ENCODE data around the gene TTLL6. TPM values are rescaled to one million over a fixed set of nuclear protein-coding genes. Genes with fewer than 3 reads are reported as not detected.
A peak's percentile ranks its signal among the peaks of the same experiment; 100 is the strongest.
"Not testable (repeated sequence)": the region's sequence is repeated elsewhere in the genome, so short reads cannot be mapped to it uniquely, and the experiment has no call there.

Gene TTLL6
- total RNA-seq, 2 experiments from 2014 or later = not detected

GRCh38 chr17:48830840-48831548 is 14.0 kb upstream of the TTLL6 start, which contains the start of gene CALCOCO2:
CALCOCO2 (plus strand) TSS chr17:48831035; CDS start chr17:48841708, 10,673 bp downstream.
- Mint-ChIP-seq H3K4me3 (peak within 1 kb of the TSS; percentile 97), H3K27ac (peak within 1 kb of the TSS; percentile 96), H3K9me3 (no peaks in the 10 kb centered on the region), H3K4me1 (peaks cover 47% of the 10 kb centered on the region), H3K36me3 (peaks cover 17% of the 10 kb centered on the region), H3K27me3 (no peaks in the 10 kb centered on the region)
- peak; percentile 89 for DNase-seq

- no peaks in the 10 kb centered on the region for H3K9me3 Mint-ChIP-seq
- DNase-seq = no peak
- H3K27ac Mint-ChIP-seq = no peak overlapping the region
- H3K36me3 Mint-ChIP-seq = no peaks in the 10 kb centered on the region
- H3K4me3 Mint-ChIP-seq = no peak overlapping the region
- peaks cover 6% of the 10 kb centered on the region for H3K4me1 Mint-ChIP-seq
- peaks cover 17% of the 10 kb centered on the region for H3K27me3 Mint-ChIP-seq
These were observed 8.7 kb upstream of the TTLL6 start for GRCh38 chr17:48825446-48826381.

GRCh38 chr17:48820936-48821335 is 3.9 kb upstream of the TTLL6 start:
- not testable (repeated sequence) for DNase-seq, H3K36me3 Mint-ChIP-seq, H3K4me3 Mint-ChIP-seq, H3K9me3 Mint-ChIP-seq, H3K27ac Mint-ChIP-seq
- Mint-ChIP-seq H3K27me3 (peaks cover 56% of the 10 kb centered on the region), H3K4me1 (peaks cover 12% of the 10 kb centered on the region)

- DNase-seq = no peak
- H3K9me3 Mint-ChIP-seq = no peaks in the 10 kb centered on the region
- H3K36me3 Mint-ChIP-seq = no peaks in the 10 kb centered on the region
- H3K4me1 Mint-ChIP-seq = peaks cover 20% of the 10 kb centered on the region
- no peak overlapping the region for H3K4me3 Mint-ChIP-seq
- peaks cover 69% of the 10 kb centered on the region for H3K27me3 Mint-ChIP-seq
- H3K27ac Mint-ChIP-seq = no peak overlapping the region
These were observed 2.4 kb upstream of the TTLL6 start for GRCh38 chr17:48819466-48819865.

GRCh38 chr17:48818361-48818841 is 1.4 kb upstream of the TTLL6 start:
- DNase-seq = no peak
- Mint-ChIP-seq H3K9me3 (no peaks in the 10 kb centered on the region), H3K27ac (no peak overlapping the region), H3K4me3 (no peak overlapping the region), H3K4me1 (peaks cover 21% of the 10 kb centered on the region), H3K27me3 (peaks cover 75% of the 10 kb centered on the region), H3K36me3 (no peaks in the 10 kb centered on the region)

GRCh38 chr17:48816438-48816773 is 623 bp downstream of the TTLL6 start:
- H3K36me3 Mint-ChIP-seq = no peaks in the 10 kb centered on the region
- no peak overlapping the region for H3K27ac Mint-ChIP-seq
- no peaks in the 10 kb centered on the region for H3K9me3 Mint-ChIP-seq
- peak overlapping the region; percentile 73 for H3K4me3 Mint-ChIP-seq
- H3K27me3 Mint-ChIP-seq = peaks cover 70% of the 10 kb centered on the region
- DNase-seq = no peak
- peaks cover 21% of the 10 kb centered on the region for H3K4me1 Mint-ChIP-seq

GRCh38 chr17:48815311-48815710 is 1.7 kb downstream of the TTLL6 start:
- Mint-ChIP-seq H3K27ac (no peak overlapping the region), H3K9me3 (no peaks in the 10 kb centered on the region), H3K4me3 (no peak overlapping the region), H3K4me1 (peaks cover 21% of the 10 kb centered on the region), H3K36me3 (no peaks in the 10 kb centered on the region), H3K27me3 (peaks cover 72% of the 10 kb centered on the region)
- DNase-seq = no peak

- DNase-seq = peak; percentile 55
- Mint-ChIP-seq H3K4me3 (no peak overlapping the region), H3K27me3 (peaks cover 67% of the 10 kb centered on the region), H3K36me3 (no peaks in the 10 kb centered on the region), H3K27ac (no peak overlapping the region), H3K9me3 (no peaks in the 10 kb centered on the region), H3K4me1 (peaks cover 21% of the 10 kb centered on the region)
These were observed 2.5 kb downstream of the TTLL6 start for GRCh38 chr17:48814504-48814903.

GRCh38 chr17:48812001-48812400 is 5.0 kb downstream of the TTLL6 start:
- DNase-seq = no peak
- H3K36me3 Mint-ChIP-seq = no peaks in the 10 kb centered on the region
- H3K9me3 Mint-ChIP-seq = no peaks in the 10 kb centered on the region
- no peak overlapping the region for H3K27ac Mint-ChIP-seq
- no peak overlapping the region for H3K4me3 Mint-ChIP-seq
- H3K27me3 Mint-ChIP-seq = peaks cover 46% of the 10 kb centered on the region
- peaks cover 15% of the 10 kb centered on the region for H3K4me1 Mint-ChIP-seq

- DNase-seq = no peak
- H3K36me3 Mint-ChIP-seq = no peaks in the 10 kb centered on the region
- no peaks in the 10 kb centered on the region for H3K4me1 Mint-ChIP-seq
- H3K4me3 Mint-ChIP-seq = no peak overlapping the region
- peaks cover 24% of the 10 kb centered on the region for H3K27me3 Mint-ChIP-seq
- H3K27ac Mint-ChIP-seq = no peak overlapping the region
- H3K9me3 Mint-ChIP-seq = no peaks in the 10 kb centered on the region
These were observed 7.8 kb downstream of the TTLL6 start for GRCh38 chr17:48809182-48809581.

GRCh38 chr17:48804936-48805411 is 12.1 kb downstream of the TTLL6 start:
- DNase-seq = peak; percentile 68
- Mint-ChIP-seq H3K4me1 (no peaks in the 10 kb centered on the region), H3K27ac (no peak overlapping the region), H3K9me3 (no peaks in the 10 kb centered on the region), H3K36me3 (no peaks in the 10 kb centered on the region), H3K4me3 (no peak overlapping the region), H3K27me3 (peaks cover 12% of the 10 kb centered on the region)

- Mint-ChIP-seq H3K36me3 (no peaks in the 10 kb centered on the region), H3K27me3 (peaks cover 20% of the 10 kb centered on the region), H3K4me1 (no peaks in the 10 kb centered on the region), H3K27ac (no peak overlapping the region), H3K4me3 (no peak overlapping the region), H3K9me3 (no peaks in the 10 kb centered on the region)
- DNase-seq = no peak
These were observed 16.3 kb downstream of the TTLL6 start for GRCh38 chr17:48800626-48801217.

GRCh38 chr17:48799069-48799723 is 17.8 kb downstream of the TTLL6 start:
- H3K9me3 Mint-ChIP-seq = no peaks in the 10 kb centered on the region
- no peak for DNase-seq
- no peaks in the 10 kb centered on the region for H3K4me1 Mint-ChIP-seq
- no peak overlapping the region for H3K4me3 Mint-ChIP-seq
- no peak overlapping the region for H3K27ac Mint-ChIP-seq
- no peaks in the 10 kb centered on the region for H3K36me3 Mint-ChIP-seq
- H3K27me3 Mint-ChIP-seq = peaks cover 20% of the 10 kb centered on the region

GRCh38 chr17:48796163-48796522 is 20.9 kb downstream of the TTLL6 start:
- peaks cover 25% of the 10 kb centered on the region for H3K27me3 Mint-ChIP-seq
- not testable (repeated sequence) for H3K9me3 Mint-ChIP-seq, H3K4me3 Mint-ChIP-seq, H3K27ac Mint-ChIP-seq, DNase-seq, H3K4me1 Mint-ChIP-seq, H3K36me3 Mint-ChIP-seq
